Stimulated activated naive B cell treated with anti-CD40 and anti-IgM and Interleukin-4, amounts not matched to agents 10 μg/mL and 1 μg/mL and 100 μg/mL, for 72 hours (primary cell): ENCODE results near the gene HSD17B2.

Source experiments
- ATAC-seq, 2 donors: fragments of 150-1000 bp; cut with Tn5 transposase; replicated peaks; 2 replicates each; pipeline ENCODE4 v1.10.0; 2021; ENCODE audit warnings: moderate library complexity in 1 of 2
- DNase-seq: peaks from one replicate; pipeline ENCODE4 v3.0.0; 2021
- H3K27ac Mint-ChIP-seq: one replicate; pipeline ENCODE4 v1.8.0; 2022; ENCODE audit warnings: mild to moderate bottlenecking, mixed read lengths
- H3K27me3 Mint-ChIP-seq, 2 donors: one replicate each; pipeline ENCODE4 v1.8.0; 2022; ENCODE audit warnings: mixed read lengths in 2 of 2
- H3K36me3 Mint-ChIP-seq, 2 donors: one replicate each; pipeline ENCODE4 v1.8.0; 2022; ENCODE audit warnings: mixed read lengths in 2 of 2, mild to moderate bottlenecking in 1 of 2
- H3K4me1 Mint-ChIP-seq, 2 donors: one replicate each; pipeline ENCODE4 v1.8.0; 2022; ENCODE audit warnings: mixed read lengths in 2 of 2, mild to moderate bottlenecking in 1 of 2
- H3K4me3 Mint-ChIP-seq, 2 donors: one replicate each; pipeline ENCODE4 v1.8.0; 2022; ENCODE audit warnings: mild to moderate bottlenecking in 2 of 2, mixed read lengths in 2 of 2, moderate library complexity in 1 of 2
- H3K9me3 Mint-ChIP-seq, 2 donors: one replicate each; pipeline ENCODE4 v1.8.0; 2022; ENCODE audit warnings: mixed read lengths in 2 of 2, mild to moderate bottlenecking in 1 of 2

HSD17B2 gene

GRCh38 chr16:82031116-82032084 is 3.7 kb upstream of the HSD17B2 start:
- peaks cover 32 to 34% of the 10 kb centered on the region in 2 donors for H3K27me3 Mint-ChIP-seq
- no peaks in the 10 kb centered on the region for H3K9me3 Mint-ChIP-seq
- H3K36me3 Mint-ChIP-seq: no peaks in the 10 kb centered on the region
- no peak overlapping the region for H3K4me3 Mint-ChIP-seq
- no peaks in the 10 kb centered on the region for H3K4me1 Mint-ChIP-seq
- ATAC-seq (no peak), DNase-seq (no peak)
- H3K27ac Mint-ChIP-seq: no peak overlapping the region

- Mint-ChIP-seq H3K9me3 (no peaks in the 10 kb centered on the region), H3K4me3 (no peak overlapping the region)
Measured at GRCh38 chr16:82033006-82033405, 2.0 kb upstream of the HSD17B2 start.

GRCh38 chr16:82033683-82034300 is 1.3 kb upstream of the HSD17B2 start:
- peaks cover 39 to 43% of the 10 kb centered on the region in 2 donors for H3K27me3 Mint-ChIP-seq
- H3K36me3 Mint-ChIP-seq: no peaks in the 10 kb centered on the region
- no peak for DNase-seq
- H3K9me3 Mint-ChIP-seq: no peaks in the 10 kb centered on the region
- ATAC-seq: no peak
- H3K4me1 Mint-ChIP-seq: no peaks in the 10 kb centered on the region
- no peak overlapping the region for H3K27ac Mint-ChIP-seq
- H3K4me3 Mint-ChIP-seq: no peak overlapping the region

More at GRCh38 chr16:82033006-82033405, 2.0 kb upstream of the HSD17B2 start:
- Mint-ChIP-seq H3K27ac (no peak overlapping the region), H3K4me1 (no peaks in the 10 kb centered on the region), H3K36me3 (no peaks in the 10 kb centered on the region), H3K27me3 (peaks cover 34 to 38% of the 10 kb centered on the region in 2 donors)
- ATAC-seq (no peak), DNase-seq (no peak)

- no peaks in the 10 kb centered on the region for H3K4me1 Mint-ChIP-seq
- H3K36me3 Mint-ChIP-seq: no peaks in the 10 kb centered on the region
- no peak overlapping the region for H3K4me3 Mint-ChIP-seq
- H3K9me3 Mint-ChIP-seq: no peaks in the 10 kb centered on the region
- H3K27ac Mint-ChIP-seq: no peak overlapping the region
- DNase-seq (no peak), ATAC-seq (no peak)
- H3K27me3 Mint-ChIP-seq: peaks cover 46 to 52% of the 10 kb centered on the region in 2 donors
Measured at GRCh38 chr16:82037251-82037650, 2.2 kb downstream of the HSD17B2 start.

- Mint-ChIP-seq H3K27me3 (peaks cover 42 to 48% of the 10 kb centered on the region in 2 donors), H3K9me3 (no peaks in the 10 kb centered on the region), H3K4me1 (no peaks in the 10 kb centered on the region), H3K4me3 (no peak overlapping the region), H3K36me3 (no peaks in the 10 kb centered on the region), H3K27ac (no peak overlapping the region)
- DNase-seq (no peak), ATAC-seq (no peak)
Measured at GRCh38 chr16:82037666-82038065, 2.6 kb downstream of the HSD17B2 start.

GRCh38 chr16:82040296-82040695 is 5.2 kb downstream of the HSD17B2 start:
- no peak for ATAC-seq
- peaks cover 25 to 32% of the 10 kb centered on the region in 2 donors for H3K27me3 Mint-ChIP-seq

GRCh38 chr16:82041542-82041941 is 6.5 kb downstream of the HSD17B2 start:
- Mint-ChIP-seq H3K4me3 (no peak overlapping the region), H3K27me3 (peaks cover 22 to 24% of the 10 kb centered on the region in 2 donors), H3K27ac (no peak overlapping the region), H3K9me3 (no peaks in the 10 kb centered on the region), H3K4me1 (no peaks in the 10 kb centered on the region), H3K36me3 (no peaks in the 10 kb centered on the region)
- no peak for ATAC-seq
- DNase-seq: no peak

More at GRCh38 chr16:82040296-82040695, 5.2 kb downstream of the HSD17B2 start:
- DNase-seq: no peak
- H3K9me3 Mint-ChIP-seq: no peaks in the 10 kb centered on the region
- H3K4me1 Mint-ChIP-seq: no peaks in the 10 kb centered on the region
- no peak overlapping the region for H3K4me3 Mint-ChIP-seq
- no peaks in the 10 kb centered on the region for H3K36me3 Mint-ChIP-seq
- H3K27ac Mint-ChIP-seq: no peak overlapping the region

- no peaks in the 10 kb centered on the region for H3K4me1 Mint-ChIP-seq
Measured at GRCh38 chr16:82042144-82042543, 7.1 kb downstream of the HSD17B2 start.

GRCh38 chr16:82042846-82043245 is 7.8 kb downstream of the HSD17B2 start:
- peaks cover 27 to 33% of the 10 kb centered on the region in 2 donors for H3K27me3 Mint-ChIP-seq
- DNase-seq (no peak), ATAC-seq (no peak)
- no peak overlapping the region for H3K4me3 Mint-ChIP-seq
- H3K9me3 Mint-ChIP-seq: no peaks in the 10 kb centered on the region
- H3K4me1 Mint-ChIP-seq: no peaks in the 10 kb centered on the region
- H3K27ac Mint-ChIP-seq: no peak overlapping the region
- no peaks in the 10 kb centered on the region for H3K36me3 Mint-ChIP-seq

More at GRCh38 chr16:82042144-82042543, 7.1 kb downstream of the HSD17B2 start:
- Mint-ChIP-seq H3K36me3 (no peaks in the 10 kb centered on the region), H3K27ac (no peak overlapping the region), H3K27me3 (peaks cover 23 to 27% of the 10 kb centered on the region in 2 donors), H3K4me3 (no peak overlapping the region), H3K9me3 (no peaks in the 10 kb centered on the region)
- DNase-seq: no peak
- ATAC-seq: no peak

GRCh38 chr16:82043680-82044584 is 8.9 kb downstream of the HSD17B2 start:
- no peak for DNase-seq
- peaks cover 26 to 29% of the 10 kb centered on the region in 2 donors for H3K27me3 Mint-ChIP-seq
- no peaks in the 10 kb centered on the region for H3K9me3 Mint-ChIP-seq
- H3K36me3 Mint-ChIP-seq: no peaks in the 10 kb centered on the region
- H3K27ac Mint-ChIP-seq: no peak overlapping the region
- no peak for ATAC-seq
- no peaks in the 10 kb centered on the region for H3K4me1 Mint-ChIP-seq
- no peak overlapping the region for H3K4me3 Mint-ChIP-seq

GRCh38 chr16:82044585-82044911 is 9.5 kb downstream of the HSD17B2 start:
- Mint-ChIP-seq H3K27me3 (peaks cover 20 to 23% of the 10 kb centered on the region in 2 donors), H3K4me3 (no peak overlapping the region), H3K4me1 (no peaks in the 10 kb centered on the region), H3K36me3 (no peaks in the 10 kb centered on the region), H3K9me3 (no peaks in the 10 kb centered on the region), H3K27ac (no peak overlapping the region)
- no peak for DNase-seq
- ATAC-seq: no peak

GRCh38 chr16:82045465-82045864 is 10.4 kb downstream of the HSD17B2 start:
- no peaks in the 10 kb centered on the region for H3K9me3 Mint-ChIP-seq
- DNase-seq (no peak), ATAC-seq (no peak)
- H3K4me3 Mint-ChIP-seq: no peak overlapping the region
- no peaks in the 10 kb centered on the region for H3K4me1 Mint-ChIP-seq
- no peaks in the 10 kb centered on the region for H3K36me3 Mint-ChIP-seq
- no peak overlapping the region for H3K27ac Mint-ChIP-seq
- peaks cover 23 to 25% of the 10 kb centered on the region in 2 donors for H3K27me3 Mint-ChIP-seq

GRCh38 chr16:82046541-82046940 is 11.5 kb downstream of the HSD17B2 start:
- DNase-seq: no peak
- Mint-ChIP-seq H3K4me3 (no peak overlapping the region), H3K27me3 (peaks cover 24 to 25% of the 10 kb centered on the region in 2 donors), H3K27ac (no peak overlapping the region), H3K36me3 (no peaks in the 10 kb centered on the region), H3K4me1 (no peaks in the 10 kb centered on the region), H3K9me3 (no peaks in the 10 kb centered on the region)
- ATAC-seq: no peak

- ATAC-seq (no peak), DNase-seq (no peak)
- Mint-ChIP-seq H3K4me1 (no peaks in the 10 kb centered on the region), H3K4me3 (no peak overlapping the region), H3K27me3 (peaks cover 20 to 25% of the 10 kb centered on the region in 2 donors), H3K27ac (no peak overlapping the region), H3K9me3 (no peaks in the 10 kb centered on the region), H3K36me3 (no peaks in the 10 kb centered on the region)
Measured at GRCh38 chr16:82046941-82047340, 11.9 kb downstream of the HSD17B2 start.
